Panc1 (cell line): ENCODE data around the gene ADCY9.

Source experiments
- SIN3A ChIP-seq: IDR thresholded peaks from 2 replicates; pipeline ENCODE4 v1.6.1; 2012; ENCODE audit warnings: low read depth, mild to moderate bottlenecking, low read length, moderate library complexity, borderline replicate concordance; ENCODE audit not compliant: insufficient read depth
- TF ChIP-seq, protein P1 (sequence below): fragments of 450-650 bp; IDR thresholded peaks from 2 replicates; pipeline ENCODE4 v1.5.1; 2017; ENCODE audit warnings: mild to moderate bottlenecking

DNA sequence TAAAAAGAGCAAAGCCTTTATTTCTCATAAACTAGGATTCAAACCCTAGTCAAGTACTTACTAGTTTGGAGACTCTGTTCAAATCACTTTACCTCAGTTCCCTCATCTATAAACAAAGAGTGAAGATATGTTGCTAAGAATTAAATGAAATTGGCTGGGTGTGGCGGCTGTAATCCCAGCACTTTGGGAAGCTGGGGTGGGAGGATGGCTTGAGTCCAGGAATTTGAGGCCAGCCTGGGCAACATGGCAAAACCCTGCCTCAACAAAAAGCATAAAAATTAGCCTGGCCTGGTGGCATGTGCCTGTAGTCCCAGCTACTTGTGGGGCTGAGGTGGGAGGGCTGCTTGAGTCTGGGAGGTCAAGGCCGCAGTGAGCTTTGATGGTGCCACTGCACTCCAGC lies 121.2 kb downstream of the ADCY9 start:
- TF ChIP-seq, protein P1, sequence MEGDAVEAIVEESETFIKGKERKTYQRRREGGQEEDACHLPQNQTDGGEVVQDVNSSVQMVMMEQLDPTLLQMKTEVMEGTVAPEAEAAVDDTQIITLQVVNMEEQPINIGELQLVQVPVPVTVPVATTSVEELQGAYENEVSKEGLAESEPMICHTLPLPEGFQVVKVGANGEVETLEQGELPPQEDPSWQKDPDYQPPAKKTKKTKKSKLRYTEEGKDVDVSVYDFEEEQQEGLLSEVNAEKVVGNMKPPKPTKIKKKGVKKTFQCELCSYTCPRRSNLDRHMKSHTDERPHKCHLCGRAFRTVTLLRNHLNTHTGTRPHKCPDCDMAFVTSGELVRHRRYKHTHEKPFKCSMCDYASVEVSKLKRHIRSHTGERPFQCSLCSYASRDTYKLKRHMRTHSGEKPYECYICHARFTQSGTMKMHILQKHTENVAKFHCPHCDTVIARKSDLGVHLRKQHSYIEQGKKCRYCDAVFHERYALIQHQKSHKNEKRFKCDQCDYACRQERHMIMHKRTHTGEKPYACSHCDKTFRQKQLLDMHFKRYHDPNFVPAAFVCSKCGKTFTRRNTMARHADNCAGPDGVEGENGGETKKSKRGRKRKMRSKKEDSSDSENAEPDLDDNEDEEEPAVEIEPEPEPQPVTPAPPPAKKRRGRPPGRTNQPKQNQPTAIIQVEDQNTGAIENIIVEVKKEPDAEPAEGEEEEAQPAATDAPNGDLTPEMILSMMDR, result no peak
- TF ChIP-seq SIN3A, result no peak
